Vagina (tissue), 2 donors: ENCODE measurements around the gene GRXCR1.

ENCODE experiments used
- CTCF ChIP-seq, 3 experiments: fragments of 450-650 bp in 2 of 3; fragments of 200-600 bp in 1 of 3; sonication (generic) in 1 of 3; IDR thresholded peaks; one replicate each; pipeline ENCODE4 v1.5.1; 2017 to 2019; ENCODE audit warnings: antibody characterized with exemption in 3 of 3, mild to moderate bottlenecking in 2 of 3, moderate library complexity in 2 of 3
- POLR2A ChIP-seq, 2 donors: fragments of 450-650 bp; IDR thresholded peaks; one replicate each; pipeline ENCODE4 v1.6.1; 2017; ENCODE audit warnings: antibody characterized with exemption in 2 of 2, mild to moderate bottlenecking in 2 of 2, moderate library complexity in 2 of 2
- POLR2AphosphoS5 ChIP-seq, 2 donors: sonication (generic); formaldehyde crosslinking; IDR thresholded peaks; one replicate each; pipeline ENCODE4 v1.9.0; 2017; ENCODE audit warnings: antibody characterized with exemption in 2 of 2, mild to moderate bottlenecking in 2 of 2, low read depth in 1 of 2; ENCODE audit not compliant: insufficient read depth in 1 of 2

- no peak for TF ChIP-seq CTCF (IDR thresholded peaks at IDR 0.05)
- no peak for TF ChIP-seq POLR2AphosphoS5 (IDR thresholded peaks at IDR 0.05; ENCODE audit: insufficient read depth in 1 of 2, low read depth in 1 of 2)
- TF ChIP-seq POLR2A (IDR thresholded peaks at IDR 0.05) = no peak
Observed at GRCh38 chr4:42843694-42844093, 48.8 kb upstream of the GRXCR1 start.
